Skeletal muscle tissue (tissue), 4 donors: ENCODE measurements around the gene PLXDC2. TPM values are rescaled to one million over a fixed set of nuclear protein-coding genes. Genes with fewer than 3 reads are reported as not detected.

Experiments
- H3K27ac ChIP-seq: one replicate; pipeline ENCODE4 v1.7.0; 2013; ENCODE audit warnings: mild to moderate bottlenecking, low read depth, low read length, inconsistent platforms
- H3K27me3 ChIP-seq, 3 donors: one replicate each; pipeline ENCODE4 v1.7.0; 2013; ENCODE audit warnings: low read length in 3 of 3; ENCODE audit not compliant: control insufficient read depth in 3 of 3, insufficient read depth in 3 of 3
- H3K36me3 ChIP-seq, 3 donors: one replicate each; pipeline ENCODE4 v1.7.0; 2013; ENCODE audit warnings: low read length in 3 of 3; ENCODE audit not compliant: control insufficient read depth in 3 of 3, insufficient read depth in 3 of 3
- H3K4me1 ChIP-seq, 3 donors: one replicate each; pipeline ENCODE4 v1.7.0; 2013; ENCODE audit warnings: low read length in 3 of 3, mild to moderate bottlenecking in 3 of 3; ENCODE audit not compliant: control insufficient read depth in 3 of 3, insufficient read depth in 3 of 3
- H3K4me3 ChIP-seq, 3 donors: one replicate each; pipeline ENCODE4 v1.7.0; 2013; ENCODE audit warnings: low read length in 3 of 3
- H3K9ac ChIP-seq, 3 donors: one replicate each; pipeline ENCODE4 v1.7.0; 2013; ENCODE audit warnings: low read length in 3 of 3, mild to moderate bottlenecking in 3 of 3, moderate library complexity in 2 of 3, low read depth in 1 of 3
- H3K9me3 ChIP-seq, 3 donors: one replicate each; pipeline ENCODE4 v1.7.0; 2013; ENCODE audit warnings: low read length in 3 of 3; ENCODE audit not compliant: control insufficient read depth in 3 of 3
- total RNA-seq: library from RNA; depleted of rRNA; stranded (reverse); fragments of >200 nt; gene quantifications from one replicate; pipeline ENCODE4 v1.2.3, GENCODE V29; 2014
- donor health status: Osteomylitis.

PLXDC2 gene
- total RNA-seq, 1 donor from 2014 or later: 23.0 TPM

GRCh38 chr10:19788075-19788686 lies 28.1 kb upstream of the PLXDC2 start:
- no peaks in the 10 kb centered on the region for H3K27me3 ChIP-seq
- no peak overlapping the region for H3K27ac ChIP-seq
- H3K9ac ChIP-seq: peak overlapping the region in 1 of 3 donors; percentile 30
- H3K9me3 ChIP-seq: no peaks in the 10 kb centered on the region
- no peaks in the 10 kb centered on the region for H3K4me1 ChIP-seq
- H3K4me3 ChIP-seq: no peak overlapping the region
- H3K36me3 ChIP-seq: no peaks in the 10 kb centered on the region

GRCh38 chr10:19788902-19789301 lies 27.3 kb upstream of the PLXDC2 start:
- H3K27ac ChIP-seq: no peak overlapping the region

GRCh38 chr10:19789607-19790006 lies 26.6 kb upstream of the PLXDC2 start:
- Histone ChIP-seq H3K27me3 (no peaks in the 10 kb centered on the region), H3K9ac (no peak overlapping the region), H3K9me3 (no peaks in the 10 kb centered on the region), H3K4me1 (no peaks in the 10 kb centered on the region), H3K4me3 (no peak overlapping the region), H3K36me3 (no peaks in the 10 kb centered on the region), H3K27ac (no peak overlapping the region)

More at GRCh38 chr10:19788902-19789301, 27.3 kb upstream of the PLXDC2 start:
- no peaks in the 10 kb centered on the region for H3K9me3 ChIP-seq
- H3K4me1 ChIP-seq: no peaks in the 10 kb centered on the region
- H3K9ac ChIP-seq: no peak overlapping the region
- no peaks in the 10 kb centered on the region for H3K27me3 ChIP-seq
- H3K4me3 ChIP-seq: no peak overlapping the region
- H3K36me3 ChIP-seq: no peaks in the 10 kb centered on the region

- Histone ChIP-seq H3K4me1 (no peaks in the 10 kb centered on the region), H3K27ac (no peak overlapping the region), H3K27me3 (no peaks in the 10 kb centered on the region), H3K36me3 (no peaks in the 10 kb centered on the region), H3K4me3 (no peak overlapping the region), H3K9ac (no peak overlapping the region), H3K9me3 (no peaks in the 10 kb centered on the region)
Observed at GRCh38 chr10:19791032-19791431, 25.2 kb upstream of the PLXDC2 start.

GRCh38 chr10:19795684-19796083 lies 20.5 kb upstream of the PLXDC2 start:
- H3K27ac ChIP-seq: no peak overlapping the region
- H3K4me3 ChIP-seq: no peak overlapping the region
- H3K9ac ChIP-seq: no peak overlapping the region
- H3K9me3 ChIP-seq: no peaks in the 10 kb centered on the region
- no peaks in the 10 kb centered on the region for H3K4me1 ChIP-seq
- no peaks in the 10 kb centered on the region for H3K36me3 ChIP-seq
- no peaks in the 10 kb centered on the region for H3K27me3 ChIP-seq

- Histone ChIP-seq H3K27me3 (no peaks in the 10 kb centered on the region), H3K27ac (no peak overlapping the region), H3K9ac (no peak overlapping the region), H3K9me3 (no peaks in the 10 kb centered on the region), H3K4me3 (no peak overlapping the region), H3K4me1 (no peaks in the 10 kb centered on the region), H3K36me3 (no peaks in the 10 kb centered on the region)
Observed at GRCh38 chr10:19800161-19800560, 16.1 kb upstream of the PLXDC2 start.

- Histone ChIP-seq H3K9ac (no peak overlapping the region), H3K27me3 (no peaks in the 10 kb centered on the region)
Observed at GRCh38 chr10:19801369-19801768, 14.9 kb upstream of the PLXDC2 start.

GRCh38 chr10:19803676-19804075 lies 12.6 kb upstream of the PLXDC2 start:
- H3K4me3 ChIP-seq: no peak overlapping the region
- no peaks in the 10 kb centered on the region for H3K36me3 ChIP-seq
- H3K9ac ChIP-seq: no peak overlapping the region
- no peaks in the 10 kb centered on the region for H3K4me1 ChIP-seq
- no peak overlapping the region for H3K27ac ChIP-seq
- no peaks in the 10 kb centered on the region for H3K27me3 ChIP-seq
- no peaks in the 10 kb centered on the region for H3K9me3 ChIP-seq

More at GRCh38 chr10:19801369-19801768, 14.9 kb upstream of the PLXDC2 start:
- Histone ChIP-seq H3K27ac (no peak overlapping the region), H3K9me3 (no peaks in the 10 kb centered on the region), H3K36me3 (no peaks in the 10 kb centered on the region), H3K4me3 (no peak overlapping the region), H3K4me1 (no peaks in the 10 kb centered on the region)

- no peak overlapping the region for H3K27ac ChIP-seq
- no peaks in the 10 kb centered on the region for H3K9me3 ChIP-seq
- H3K9ac ChIP-seq: no peak overlapping the region
- H3K36me3 ChIP-seq: no peaks in the 10 kb centered on the region
- H3K4me1 ChIP-seq: no peaks in the 10 kb centered on the region
- H3K27me3 ChIP-seq: no peaks in the 10 kb centered on the region
- no peak overlapping the region for H3K4me3 ChIP-seq
Observed at GRCh38 chr10:19809481-19809880, 6.8 kb upstream of the PLXDC2 start.

GRCh38 chr10:19811540-19811939 lies 4.7 kb upstream of the PLXDC2 start:
- H3K9me3 ChIP-seq: no peaks in the 10 kb centered on the region
- H3K4me1 ChIP-seq: peaks cover 0 to 4% (median 0%) of the 10 kb centered on the region in 3 donors
- H3K27ac ChIP-seq: no peak overlapping the region
- H3K36me3 ChIP-seq: no peaks in the 10 kb centered on the region
- peaks cover 0 to 5% (median 0%) of the 10 kb centered on the region in 3 donors for H3K27me3 ChIP-seq
- no peak overlapping the region for H3K4me3 ChIP-seq
- H3K9ac ChIP-seq: no peak overlapping the region
